GM12872 (cell line): Measurements from ENCODE around the gene SETD3.

Experiments used
- CTCF ChIP-seq: IDR thresholded peaks from 3 replicates; pipeline ENCODE4 v1.5.1; 2011; ENCODE audit warnings: low read depth, mild to moderate bottlenecking, low read length, moderate library complexity; ENCODE audit not compliant: insufficient read depth

Gene SETD3

GRCh38 chr14:99460793-99461192 is 19.9 kb downstream of the SETD3 start:
- no peak for TF ChIP-seq CTCF

- TF ChIP-seq CTCF, result no peak
Measured at GRCh38 chr14:99459481-99460100, 21.1 kb downstream of the SETD3 start.

GRCh38 chr14:99454246-99454645 is 26.4 kb downstream of the SETD3 start:
- TF ChIP-seq CTCF, result no peak

DNA sequence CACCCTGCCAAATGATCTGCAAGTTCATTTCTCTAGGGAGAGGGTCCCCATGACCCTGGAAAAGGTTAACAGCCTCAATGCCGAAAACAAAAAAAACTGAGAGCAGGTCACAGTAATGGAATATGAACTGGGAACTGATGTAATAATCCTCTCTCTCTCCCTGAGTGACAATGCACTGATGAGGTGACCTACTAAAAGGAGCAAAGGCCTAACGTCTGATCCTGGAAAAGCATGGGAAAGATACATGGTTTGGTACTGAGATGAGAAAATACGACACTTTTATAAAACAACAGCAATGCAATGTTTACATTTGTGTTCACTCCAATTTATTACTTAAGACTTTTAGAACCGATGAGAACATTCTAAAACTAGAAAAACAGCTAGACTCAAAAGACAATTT is 27.7 kb downstream of the SETD3 start:
- TF ChIP-seq CTCF, result no peak

DNA sequence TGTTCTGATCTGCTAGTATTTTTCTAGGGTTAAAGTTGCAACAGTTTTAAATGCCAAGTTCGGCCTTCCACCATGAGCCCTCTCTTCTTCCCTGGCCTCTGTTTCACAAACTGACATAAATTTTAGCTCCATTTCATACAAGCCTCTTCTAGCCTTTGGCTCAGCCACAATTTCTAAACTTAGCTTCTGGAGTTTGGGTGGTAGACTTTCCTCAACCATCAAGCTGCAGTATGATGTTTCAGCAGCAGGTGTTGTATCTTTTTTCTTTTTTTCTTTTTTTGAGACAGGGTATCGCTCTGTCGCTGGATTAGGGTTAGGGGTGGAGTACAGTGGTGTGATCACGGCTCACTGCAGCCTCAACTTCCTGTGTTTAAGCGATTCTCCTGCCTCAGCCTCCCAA is 29.4 kb downstream of the SETD3 start:
- TF ChIP-seq CTCF, result no peak

DNA sequence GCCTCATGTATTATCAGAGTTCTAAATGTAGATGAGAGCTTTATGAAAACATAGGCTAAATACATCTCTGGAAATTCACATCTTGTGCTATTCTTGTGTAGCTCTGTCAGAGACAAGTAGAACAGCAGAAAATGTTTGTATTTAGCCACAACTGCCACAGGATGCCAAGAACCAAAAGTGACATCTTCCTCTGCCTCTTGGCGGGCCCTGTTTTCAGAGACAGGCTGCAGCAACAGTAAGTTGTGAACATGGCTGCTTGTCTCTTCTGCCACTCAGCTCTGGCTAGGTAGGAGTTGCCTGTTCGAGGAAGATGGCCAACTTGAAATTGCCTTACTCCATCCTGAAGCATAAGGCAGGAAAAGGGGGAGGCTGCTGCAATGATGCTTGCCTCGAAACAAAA is 30.4 kb downstream of the SETD3 start:
- no peak for TF ChIP-seq CTCF

- no peak for TF ChIP-seq CTCF
Measured at GRCh38 chr14:99447739-99448138, 32.9 kb downstream of the SETD3 start.

- TF ChIP-seq CTCF, result no peak
Measured at GRCh38 chr14:99445931-99446330, 34.7 kb downstream of the SETD3 start.
